H1 (cell line): ENCODE measurements around the gene DBF4. TPM values are rescaled to one million over a fixed set of nuclear protein-coding genes. Genes with fewer than 3 reads are reported as not detected.

Experiments used
- CBX8 ChIP-seq: fragments of 300-800, 300-1000 bp; sonication (generic); IDR thresholded peaks from 2 replicates; pipeline ENCODE4 v1.7.1; 2016; ENCODE audit warnings: low read depth, low read length, borderline replicate concordance
- EGR1 ChIP-seq: IDR thresholded peaks from 2 replicates; pipeline ENCODE4 v1.6.1; 2011; ENCODE audit warnings: low read depth, low read length, borderline replicate concordance
- TAF1 ChIP-seq: IDR thresholded peaks from 2 replicates; pipeline ENCODE4 v1.6.1; 2011; ENCODE audit warnings: mild to moderate bottlenecking, low read depth, low read length
- polyA plus RNA-seq, 7 experiments: library from polyadenylated mRNA; depleted of rRNA in 3 of 7; stranded (reverse) in 5 of 7; unstranded in 2 of 7; fragments of >200 nt in 5 of 7; fragments of 200-250 nt in 2 of 7; gene quantifications; 1 replicate in 5 of 7; 2 replicates in 1 of 7; 4 replicates in 1 of 7; pipeline versions ENCODE4 v1.2.1 to v1.2.3, GENCODE V29; 2011 to 2013; ENCODE audit warnings: missing spikeins in 2 of 7, mixed read lengths in 2 of 7
- total RNA-seq: library from RNA; stranded (reverse); fragmentation: NEBNext Ultra II Directional; extraction: Animal tissue kit (Norgen Biotek cat#: 25700); gene quantifications from 2 replicates; pipeline ENCODE4 v1.2.1, GENCODE V29; 2021

The DBF4 gene
- total and polyA plus RNA-seq, 2 of the 8 experiments (the other 6 are each of a cell fraction or from before 2014, with no cell fraction given): 8.7 to 82.4 TPM

DNA sequence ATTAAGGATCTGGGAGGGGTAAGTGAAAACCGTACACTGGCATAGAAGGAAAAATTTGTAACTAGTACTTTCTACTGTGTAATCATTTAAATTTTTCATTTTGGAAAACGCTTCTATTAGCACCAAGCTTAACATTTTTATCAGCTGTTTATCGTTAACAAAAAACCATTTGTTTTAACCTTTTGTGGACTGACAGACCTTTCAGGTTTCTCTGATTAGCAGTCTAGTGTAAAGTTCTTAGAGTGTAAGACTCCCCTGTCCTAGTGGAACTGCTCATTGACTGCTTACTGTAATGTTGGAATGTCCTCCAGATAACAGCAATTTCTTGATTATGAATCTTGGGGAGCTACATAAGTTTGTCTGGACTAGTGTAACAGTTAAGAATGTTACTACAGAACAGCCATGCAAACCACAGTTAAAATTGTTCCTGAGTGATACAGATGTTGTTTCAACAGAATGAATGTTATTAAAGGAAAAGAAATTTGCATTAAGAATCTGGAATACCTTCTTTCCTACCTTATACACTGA, 2.0 kb downstream of the DBF4 start (continued):
- TF ChIP-seq CBX8 (no peak), EGR1 (no peak), TAF1 (no peak)
